HepG2 (cell line): ENCODE measurements around the gene WASHC3. TPM values are rescaled to one million over a fixed set of nuclear protein-coding genes. Genes with fewer than 3 reads are reported as not detected.

Source experiments
- CBFB ChIP-seq: sonication (generic); formaldehyde crosslinking; IDR thresholded peaks from 2 replicates; pipeline ENCODE4 v1.4.0; 2020; ENCODE audit warnings: missing genetic modification reagents
- GATAD1 ChIP-seq: IDR thresholded peaks from 2 replicates; pipeline ENCODE4 v1.6.1; 2016; ENCODE audit warnings: missing genetic modification reagents, missing compliant biosample characterization
- HIC2 ChIP-seq: sonication (generic); formaldehyde crosslinking; IDR thresholded peaks from 2 replicates; pipeline ENCODE4 v1.9.0; 2022; ENCODE audit warnings: low read depth, missing genetic modification reagents
- LCORL ChIP-seq, 2 experiments: fragments of 450-650 bp in 1 of 2; sonication (generic) in 1 of 2; formaldehyde crosslinking in 1 of 2; IDR thresholded peaks; 2 replicates each; pipeline versions ENCODE4 v1.5.0 to v1.6.1; 2017 to 2020; ENCODE audit warnings: antibody characterized with exemption in 1 of 2, missing genetic modification reagents in 1 of 2
- LRRFIP1 ChIP-seq: sonication (generic); formaldehyde crosslinking; conservative IDR thresholded peaks from 2 replicates; pipeline ENCODE4 v1.4.0; 2020; ENCODE audit warnings: missing genetic modification reagents
- PATZ1 ChIP-seq: sonication (generic); formaldehyde crosslinking; IDR thresholded peaks from 2 replicates; pipeline ENCODE4 v1.4.0; 2020; ENCODE audit warnings: missing genetic modification reagents
- PBX3 ChIP-seq: sonication (generic); formaldehyde crosslinking; IDR thresholded peaks from 2 replicates; pipeline ENCODE4 v1.8.1; 2023; ENCODE audit warnings: missing genetic modification reagents, inconsistent platforms, borderline replicate concordance
- PITX1 ChIP-seq: sonication (generic); formaldehyde crosslinking; IDR thresholded peaks from 2 replicates; pipeline ENCODE4 v1.5.1; 2020; ENCODE audit warnings: mild to moderate bottlenecking, missing genetic modification reagents
- POLR2AphosphoS2 ChIP-seq: IDR thresholded peaks from 2 replicates; pipeline ENCODE4 v1.6.1; 2011; ENCODE audit warnings: low read depth, low read length, improper control_type of control experiment
- POLR2AphosphoS5 ChIP-seq: IDR thresholded peaks from 2 replicates; pipeline ENCODE4 v1.6.1; 2012; ENCODE audit warnings: low read depth, low read length
- PPARG ChIP-seq: conservative IDR thresholded peaks from 2 replicates; pipeline ENCODE4 v1.6.1; 2016; ENCODE audit warnings: missing biosample characterization, missing genetic modification reagents
- SIX1 ChIP-seq: sonication (generic); formaldehyde crosslinking; IDR thresholded peaks from 2 replicates; pipeline ENCODE4 v1.4.0; 2020; ENCODE audit warnings: missing genetic modification reagents, borderline replicate concordance
- THYN1 ChIP-seq: sonication (generic); formaldehyde crosslinking; IDR thresholded peaks from 2 replicates; pipeline ENCODE4 v1.8.1; 2023; ENCODE audit warnings: low read depth, mild to moderate bottlenecking, moderate library complexity, missing genetic modification reagents, borderline replicate concordance
- ZBTB10 ChIP-seq: sonication (generic); formaldehyde crosslinking; IDR thresholded peaks from 2 replicates; pipeline ENCODE4 v1.4.0; 2020; ENCODE audit warnings: missing genetic modification reagents, borderline replicate concordance
- ZNF616 ChIP-seq: sonication (generic); formaldehyde crosslinking; IDR thresholded peaks from 2 replicates; pipeline ENCODE4 v1.5.0; 2020; ENCODE audit warnings: low read depth, mild to moderate bottlenecking, missing genetic modification reagents
- ZNF761 ChIP-seq: sonication (generic); formaldehyde crosslinking; conservative IDR thresholded peaks from 2 replicates; pipeline ENCODE4 v1.4.0; 2020; ENCODE audit warnings: mild to moderate bottlenecking, missing genetic modification reagents
- ZNF781 ChIP-seq: sonication (generic); formaldehyde crosslinking; IDR thresholded peaks from 2 replicates; pipeline ENCODE4 v1.5.1; 2020; ENCODE audit warnings: borderline replicate concordance, mild to moderate bottlenecking, missing genetic modification reagents; ENCODE audit errors: not compliant biosample characterization
- polyA plus RNA-seq, 8 experiments: library from polyadenylated mRNA; depleted of rRNA in 3 of 8; stranded (reverse) in 7 of 8; unstranded in 1 of 8; fragments of >200 nt; fragmentation: Illumina TruSeq in 4 of 8; extraction: Trizol in 4 of 8; gene quantifications; 2 replicates each; pipeline versions ENCODE4 v1.2.1 to v1.2.3, GENCODE V29; 2011 to 2016; ENCODE audit warnings: low read depth in 4 of 8, missing spikeins in 1 of 8, mixed read lengths in 1 of 8; ENCODE audit not compliant: insufficient read depth in 1 of 8
- total RNA-seq, 5 experiments: library from RNA; depleted of rRNA; stranded (reverse); fragments of >200 nt; fragmentation: Illumina TruSeq; extraction: Trizol; gene quantifications; 2 replicates each; pipeline ENCODE4 v1.2.3, GENCODE V29; 2016; ENCODE audit warnings: low read depth in 1 of 5

Gene WASHC3
- total and polyA plus RNA-seq, 2 of the 13 experiments (the other 11 are each of a cell fraction or from before 2014, with no cell fraction given) = 32.7 to 47.3 TPM

GRCh38 chr12:102061560-102062418 lies at the start of gene WASHC3 (continued):
- TF ChIP-seq ZBTB10 (CRISPR knock-in tag) = peak; percentile 88
- TF ChIP-seq ZNF761 (CRISPR knock-in tag) = 0 out of 2 replicates have a peak, but pooled peaks have one; percentile 47
- peak; percentile 77 for TF ChIP-seq POLR2AphosphoS5
- no peak for TF ChIP-seq ZNF781
- no peak for TF ChIP-seq THYN1 (CRISPR knock-in tag)
- no peak for TF ChIP-seq LCORL (IDR thresholded peaks at IDR 0.05)
- TF ChIP-seq LCORL (CRISPR knock-in tag; IDR thresholded peaks at IDR 0.05) = peak; percentile 49; the same call in 1 of the 2 replicates
- peak; percentile 24; the same call in 1 of the 2 replicates for TF ChIP-seq PITX1 (CRISPR knock-in tag)
- TF ChIP-seq POLR2AphosphoS2 = no peak
- no peak for TF ChIP-seq SIX1 (CRISPR knock-in tag)
- peak; percentile 57; the same call in 1 of the 2 replicates for TF ChIP-seq ZNF616
- TF ChIP-seq GATAD1 = peak; percentile 68; the same call in 1 of the 2 replicates
- TF ChIP-seq PATZ1 (CRISPR knock-in tag) = peak; percentile 68
- 0 out of 2 replicates have a peak, but pooled peaks have one; percentile 17 for TF ChIP-seq PBX3
- no peak for TF ChIP-seq LRRFIP1 (CRISPR knock-in tag)
- TF ChIP-seq PPARG (CRISPR knock-in tag) = 0 out of 2 replicates have a peak, but pooled peaks have one; percentile 17
- peak; percentile 37; the same call in 1 of the 2 replicates for TF ChIP-seq HIC2 (CRISPR knock-in tag)
- no peak for TF ChIP-seq CBFB (CRISPR knock-in tag)
